Neural cell (in vitro differentiated cells): ENCODE data around the gene TMEM26.

Source experiments
- CTCF ChIP-seq: fragments of 450-650 bp; IDR thresholded peaks from 2 replicates; pipeline ENCODE4 v1.5.1; 2014; ENCODE audit warnings: antibody characterized with exemption, mild to moderate bottlenecking, moderate library complexity; ENCODE audit not compliant: poor library complexity, severe bottlenecking
- POLR2AphosphoS5 ChIP-seq: IDR thresholded peaks from 2 replicates; pipeline ENCODE4 v1.6.1; 2012
- TAF1 ChIP-seq: IDR thresholded peaks from 2 replicates; pipeline ENCODE4 v1.6.1; 2012; ENCODE audit warnings: low read depth

- TF ChIP-seq CTCF: no peak
- no peak for TF ChIP-seq POLR2AphosphoS5
- TF ChIP-seq TAF1: no peak
These were observed 53.8 kb downstream of the TMEM26 start for GRCh38 chr10:61399406-61399805.
